ENCODE data around the gene MSANTD2.

The MSANTD2 gene

DNA sequence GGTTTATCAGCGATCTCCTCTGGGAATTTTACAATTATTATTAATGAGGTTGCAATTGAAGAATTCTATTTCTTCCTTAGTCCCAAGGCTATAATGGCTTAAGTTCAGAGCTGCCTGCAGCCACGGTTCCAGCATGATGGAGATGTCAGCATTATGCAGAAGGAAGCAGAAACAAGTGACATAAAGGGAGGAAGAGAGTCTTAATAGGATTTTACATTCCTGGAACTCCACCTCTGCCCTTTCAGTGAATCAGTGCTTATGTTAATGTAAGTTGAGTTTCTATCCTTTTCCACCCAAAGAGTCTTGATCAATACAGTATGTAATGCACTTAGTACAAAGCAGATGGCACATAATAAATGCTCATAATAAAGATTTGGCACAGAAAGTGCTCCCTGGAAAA, 72.1 kb downstream of the MSANTD2 start:
- no peak for DNase-seq

DNA sequence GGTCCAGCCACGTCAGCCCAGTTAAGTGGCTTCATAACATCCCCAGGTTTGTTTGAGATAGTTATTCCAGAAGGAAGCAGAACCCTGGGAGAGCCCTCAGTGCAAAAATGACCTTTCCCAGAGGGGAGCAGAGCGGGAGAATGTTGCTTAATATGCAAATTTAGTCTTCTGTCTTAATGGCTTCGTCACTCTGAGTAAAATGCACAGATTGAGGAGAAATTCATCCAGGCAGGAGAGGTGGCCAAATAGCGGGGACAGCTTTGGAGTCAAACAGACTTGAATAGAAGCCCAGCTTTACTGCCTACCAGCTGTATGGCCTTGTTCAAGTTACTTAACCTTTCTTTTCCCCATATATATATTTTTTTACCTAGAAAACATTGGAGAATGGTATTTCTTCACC, 72.7 kb downstream of the MSANTD2 start:
- DNase-seq: no peak

DNA sequence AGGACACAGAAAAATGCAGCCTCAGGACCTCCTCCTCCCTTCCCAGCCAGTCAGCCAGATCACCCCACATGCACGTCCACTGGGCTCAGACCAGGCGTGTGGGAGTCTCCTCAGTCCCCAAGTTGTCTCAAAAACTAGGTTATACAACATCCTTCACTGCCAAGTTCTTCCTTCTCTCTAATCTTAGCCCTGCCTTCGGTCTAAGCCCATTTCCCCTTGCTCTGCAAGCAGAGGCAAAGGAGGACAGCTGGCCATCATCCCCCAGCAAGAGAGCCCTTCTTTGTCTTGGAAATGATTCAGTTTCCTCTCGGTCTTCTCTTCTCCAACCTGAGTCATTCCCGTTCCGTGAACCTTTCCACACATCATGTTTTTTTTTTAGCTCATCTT, 74.5 kb downstream of the MSANTD2 start:
- DNase-seq: no peak

DNA sequence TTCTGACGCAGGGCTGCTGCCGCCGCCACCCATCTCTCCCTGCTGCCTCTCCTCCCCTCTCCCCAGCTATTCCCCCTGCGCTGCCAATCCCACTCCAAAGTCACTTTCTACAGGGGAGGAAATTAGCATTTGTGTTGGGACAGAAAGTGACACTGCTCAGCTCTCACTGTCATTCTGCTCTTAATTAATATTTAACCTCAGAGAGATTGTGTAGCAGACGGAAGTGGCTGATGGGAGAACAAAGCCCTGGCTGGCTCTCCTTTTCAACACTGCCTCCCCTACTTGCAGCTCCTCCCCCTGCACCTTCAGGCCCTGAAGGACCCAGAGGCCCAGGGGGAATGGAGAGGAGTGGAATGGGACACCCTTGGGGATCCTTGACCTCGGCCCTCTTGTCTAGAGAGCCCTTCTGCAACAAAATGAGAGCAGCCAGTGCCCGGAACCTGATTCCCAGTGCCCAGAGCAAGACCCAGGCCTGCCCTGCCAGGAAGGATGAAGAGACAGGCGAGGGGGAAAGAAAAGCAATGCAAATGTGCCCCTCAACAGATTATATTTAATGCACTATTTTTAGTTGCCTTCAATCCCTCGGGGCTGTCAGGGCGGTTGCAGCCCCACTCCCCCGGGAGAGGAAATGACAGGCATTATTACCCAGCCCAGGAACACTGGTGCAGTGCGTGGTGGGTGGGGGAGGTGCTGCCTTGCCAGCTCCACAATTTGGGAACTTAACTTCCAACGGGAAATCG, 75.1 kb downstream of the MSANTD2 start:
- DNase-seq: peak in 2 of 3 experiments; percentile 30 to 61

DNA sequence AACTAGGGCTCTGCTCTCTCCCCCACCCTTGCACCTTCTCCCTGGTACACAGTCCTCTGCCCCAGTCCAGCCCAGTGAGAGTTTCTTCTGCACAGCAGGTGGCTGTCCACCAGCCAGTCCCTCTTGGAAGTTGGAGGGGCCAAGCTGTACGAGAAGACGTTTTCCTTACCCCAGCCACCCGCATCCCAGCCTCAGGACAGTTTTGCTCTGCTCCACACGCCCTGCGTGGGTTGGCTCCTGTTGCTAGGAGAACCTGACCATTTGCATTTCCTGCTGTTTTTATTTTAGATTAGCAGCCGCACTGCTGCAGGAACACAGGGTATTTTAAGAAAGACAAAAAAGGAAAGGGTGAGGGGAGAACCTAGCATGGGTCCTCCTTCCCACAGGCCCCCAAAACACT, 78.0 kb downstream of the MSANTD2 start:
- no peak for DNase-seq

DNA sequence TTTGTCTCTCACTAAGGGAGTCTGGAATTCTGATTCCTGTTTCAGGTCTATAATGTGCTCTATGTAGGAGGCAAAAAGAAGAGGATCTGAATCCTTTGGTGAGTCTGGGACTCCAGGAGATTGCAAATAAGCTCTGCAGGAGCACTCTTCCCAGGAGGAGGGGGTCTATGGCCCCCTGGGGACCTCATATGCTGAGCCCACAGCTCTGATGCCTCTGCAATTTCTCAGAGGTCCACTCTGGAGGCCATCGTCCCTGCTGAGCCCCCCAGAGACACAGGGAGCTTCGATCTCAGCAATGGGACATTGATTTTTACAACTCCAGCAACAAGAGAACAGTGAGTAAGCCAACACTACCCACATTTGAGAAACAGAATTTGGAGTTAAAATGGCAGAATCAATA, 80.7 kb downstream of the MSANTD2 start:
- DNase-seq: no peak

DNA sequence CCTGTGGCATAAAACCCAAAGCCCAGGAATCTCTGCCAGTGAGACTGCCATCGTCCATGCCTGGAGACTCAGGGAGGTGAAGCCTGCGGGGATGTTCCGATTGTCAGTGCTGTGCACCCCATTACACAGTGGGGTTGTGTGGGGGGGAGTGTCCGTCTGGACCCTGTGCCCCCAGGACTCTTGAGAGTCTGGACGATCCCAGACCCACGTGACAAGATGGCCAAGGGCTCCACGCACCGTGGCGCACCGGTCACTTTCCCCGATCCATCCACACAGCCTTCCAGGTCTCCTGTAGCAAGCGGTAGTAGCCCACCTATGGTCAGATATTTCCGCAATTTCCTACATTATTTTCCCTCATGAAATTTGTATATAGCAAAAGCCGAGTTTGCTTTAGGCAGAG, 81.4 kb downstream of the MSANTD2 start:
- DNase-seq: no peak

DNA sequence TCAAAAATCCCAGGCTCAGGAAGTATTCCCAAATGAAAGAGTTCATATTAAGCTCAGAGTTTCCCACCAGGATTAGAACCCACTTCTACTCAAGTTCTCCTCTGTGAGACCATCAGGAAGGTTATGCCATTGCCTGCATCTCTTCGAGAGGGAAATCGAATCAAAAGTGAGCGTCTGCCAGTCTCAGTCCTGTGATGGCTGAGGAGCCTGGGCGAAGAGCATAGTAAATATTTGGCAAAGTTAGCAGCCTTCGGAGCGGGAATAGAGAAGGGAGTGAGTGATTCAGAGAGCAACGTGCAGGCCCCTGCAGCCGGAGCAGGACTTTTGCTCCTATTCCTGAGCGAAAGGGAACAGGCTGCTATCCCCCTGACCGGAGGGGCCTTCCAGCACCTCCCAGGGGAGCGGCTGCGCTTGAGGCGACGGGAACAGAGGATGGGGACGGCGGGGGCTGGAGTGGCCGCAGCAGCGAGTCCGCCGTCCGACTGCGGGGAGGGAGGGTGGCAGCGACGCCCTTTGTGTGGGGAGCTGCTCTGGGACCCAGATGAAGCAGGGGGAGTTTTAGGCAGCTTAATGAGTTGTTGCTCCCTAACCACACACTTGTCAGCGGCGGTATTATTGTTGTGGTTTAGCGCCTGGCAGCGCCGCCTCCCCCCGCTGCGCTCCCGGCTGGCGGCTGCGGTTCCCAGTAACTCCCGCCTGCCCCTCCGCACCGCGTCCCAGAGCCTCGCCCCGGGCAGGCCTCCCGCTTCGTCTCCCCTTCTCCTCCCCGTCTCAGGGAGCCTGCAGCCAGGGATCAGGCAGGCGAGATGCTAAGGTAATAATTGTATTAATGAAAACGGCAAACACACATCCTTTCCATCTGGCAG, 82.2 kb downstream of the MSANTD2 start:
- peak; percentile 22 to 87 (median 77) for DNase-seq

DNA sequence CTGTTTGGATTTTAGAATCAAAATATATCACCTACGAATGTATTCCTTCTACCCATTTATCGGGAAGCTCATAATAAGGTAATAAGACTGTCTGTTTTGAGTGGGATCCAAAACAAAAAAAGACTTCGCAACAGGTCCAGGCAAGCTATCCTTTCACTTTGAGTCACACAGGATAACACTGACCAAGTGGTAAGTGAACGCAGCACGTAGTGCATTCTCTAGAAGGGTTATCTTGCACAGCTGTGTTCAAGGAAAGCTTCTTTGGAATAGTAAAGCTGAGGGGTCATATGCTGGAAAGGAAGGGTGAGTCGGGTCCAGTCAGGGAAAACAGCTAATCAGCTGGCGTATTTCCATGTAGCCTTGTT, 82.8 kb downstream of the MSANTD2 start:
- no peak for DNase-seq

DNA sequence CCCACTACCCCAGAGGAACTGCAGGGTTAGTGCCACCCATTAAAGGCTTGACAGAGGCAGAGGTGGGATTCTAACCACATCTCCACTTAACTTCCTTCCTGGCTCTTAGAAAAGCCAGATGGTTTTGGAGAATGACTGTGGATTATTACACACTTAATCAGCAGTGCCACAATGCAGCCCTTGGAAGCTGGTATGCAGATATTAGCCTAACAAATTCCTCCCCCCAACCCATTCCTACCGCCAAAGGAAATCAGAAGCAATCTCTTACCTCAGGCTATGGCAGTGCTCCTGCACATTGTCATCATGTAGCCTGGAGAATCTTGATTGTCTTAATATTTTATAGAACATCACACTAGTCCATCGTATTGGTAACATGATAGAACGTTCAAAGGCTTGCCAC, 83.6 kb downstream of the MSANTD2 start:
- no peak for DNase-seq
